ENCODE results near the gene ANXA8L1.
A peak's percentile ranks its signal among the peaks of the same experiment; 100 is the strongest.
"Not testable (repeated sequence)": the region's sequence is repeated elsewhere in the genome, so short reads cannot be mapped to it uniquely, and the experiment has no call there.

Gene ANXA8L1

GRCh38 chr10:46375406-46375805 is at the start of gene ANXA8L1:
Gene ANXA8L1, plus strand, starts transcription at chr10:46375776. Its CDS starts 76 bp downstream, at chr10:46375852.
- not testable (repeated sequence) for H3K4me3 ChIP-seq (ENCODE audit: low read length); DNase-seq (ENCODE audit: low read depth)

- no peak for TF ChIP-seq CTCF (conservative IDR thresholded peaks at IDR 0.05; ENCODE audit: low read length)
- H3K4me3 ChIP-seq (ENCODE audit: low read length), result no peak overlapping the region
- DNase-seq (ENCODE audit: low read depth), result no peak
Observed at GRCh38 chr10:46326066-46326465, 49.5 kb upstream of the ANXA8L1 start.

- H3K4me3 ChIP-seq (ENCODE audit: low read length), result no peak overlapping the region
- DNase-seq (ENCODE audit: low read depth), result no peak
- no peak for TF ChIP-seq CTCF (conservative IDR thresholded peaks at IDR 0.05; ENCODE audit: low read length)
Observed at GRCh38 chr10:46326971-46327370, 48.6 kb upstream of the ANXA8L1 start.

GRCh38 chr10:46327685-46328084 is 47.9 kb upstream of the ANXA8L1 start:
- no peak for TF ChIP-seq CTCF (conservative IDR thresholded peaks at IDR 0.05; ENCODE audit: low read length)

GRCh38 chr10:46328853-46329689 is 46.5 kb upstream of the ANXA8L1 start:
- no peak for TF ChIP-seq CTCF (conservative IDR thresholded peaks at IDR 0.05; ENCODE audit: low read length)
- no peak for DNase-seq (ENCODE audit: low read depth)
- H3K4me3 ChIP-seq (ENCODE audit: low read length), result no peak overlapping the region

More at GRCh38 chr10:46327685-46328084, 47.9 kb upstream of the ANXA8L1 start:
- no peak overlapping the region for H3K4me3 ChIP-seq (ENCODE audit: low read length)
- DNase-seq (ENCODE audit: low read depth), result no peak

GRCh38 chr10:46329690-46330016 is 45.9 kb upstream of the ANXA8L1 start:
- no peak for DNase-seq (ENCODE audit: low read depth)
- no peak for TF ChIP-seq CTCF (conservative IDR thresholded peaks at IDR 0.05; ENCODE audit: low read length)
- no peak overlapping the region for H3K4me3 ChIP-seq (ENCODE audit: low read length)

GRCh38 chr10:46330894-46331293 is 44.7 kb upstream of the ANXA8L1 start:
- H3K4me3 ChIP-seq (ENCODE audit: low read length), result no peak overlapping the region
- no peak for TF ChIP-seq CTCF (conservative IDR thresholded peaks at IDR 0.05; ENCODE audit: low read length)
- DNase-seq (ENCODE audit: low read depth), result no peak

- peak; percentile 46 for DNase-seq (ENCODE audit: low read depth)
- H3K4me3 ChIP-seq (ENCODE audit: low read length), result not testable (repeated sequence)
Observed at GRCh38 chr10:46365484-46365883, 10.1 kb upstream of the ANXA8L1 start.

- not testable (repeated sequence) for H3K4me3 ChIP-seq (ENCODE audit: low read length); DNase-seq (ENCODE audit: low read depth)
Observed at GRCh38 chr10:46367209-46367608, 8.4 kb upstream of the ANXA8L1 start.

- not testable (repeated sequence) for DNase-seq (ENCODE audit: low read depth); H3K4me3 ChIP-seq (ENCODE audit: low read length)
Observed at GRCh38 chr10:46367666-46368240, 7.8 kb upstream of the ANXA8L1 start.

- H3K4me3 ChIP-seq (ENCODE audit: low read length); DNase-seq (ENCODE audit: low read depth): not testable (repeated sequence)
Observed at GRCh38 chr10:46368956-46369355, 6.6 kb upstream of the ANXA8L1 start.

GRCh38 chr10:46374410-46374809 is 1.2 kb upstream of the ANXA8L1 start:
- H3K4me3 ChIP-seq (ENCODE audit: low read length); DNase-seq (ENCODE audit: low read depth): not testable (repeated sequence)

Data from AG10803 (cell line).